Upper lobe of left lung (tissue), 6 donors: ENCODE measurements around the gene DOCK6. TPM values are rescaled to one million over a fixed set of nuclear protein-coding genes. Genes with fewer than 3 reads are reported as not detected.
A peak's percentile ranks its signal among the peaks of the same experiment; 100 is the strongest.

Experiments used
- ATAC-seq, 2 donors: fragments of 200-7000 bp; cut with Tn5 transposase; one replicate each; pipeline ENCODE4 v1.9.1; 2022; ENCODE audit warnings: mild to moderate bottlenecking in 2 of 2, moderate library complexity in 2 of 2; ENCODE audit not compliant: low FRiP score in 2 of 2
- DNase-seq, 2 donors: peaks; one replicate each; pipeline ENCODE4 v3.0.0-alpha.2; 2019 to 2020
- H3K27ac ChIP-seq, 4 donors: fragments of 200-600 bp; sonication (generic); one replicate each; pipeline ENCODE4 v1.5.1; 2016 to 2019
- H3K27me3 ChIP-seq, 4 donors: fragments of 200-600 bp; sonication (generic); one replicate each; pipeline ENCODE4 v1.5.1; 2017 to 2019
- H3K36me3 ChIP-seq, 4 donors: fragments of 200-600 bp; sonication (generic); one replicate each; pipeline ENCODE4 v1.5.1; 2016 to 2019
- H3K4me1 ChIP-seq, 4 donors: fragments of 200-600 bp; sonication (generic); one replicate each; pipeline ENCODE4 v1.5.1; 2018 to 2019
- H3K4me3 ChIP-seq, 4 donors: fragments of 200-600 bp; sonication (generic); one replicate each; pipeline ENCODE4 v1.5.1; 2017 to 2019; ENCODE audit warnings: mild to moderate bottlenecking in 2 of 4, moderate library complexity in 1 of 4
- H3K9me3 ChIP-seq, 4 donors: fragments of 200-600 bp; sonication (generic); one replicate each; pipeline ENCODE4 v1.5.1; 2018 to 2019
- EP300 ChIP-seq, 4 donors: sonication (generic); formaldehyde crosslinking; IDR thresholded peaks; one replicate each; pipeline ENCODE4 v1.5.1; 2017; ENCODE audit warnings: antibody characterized with exemption in 4 of 4, control low read depth in 2 of 4
- POLR2A ChIP-seq, 4 donors: fragments of 450-650 bp; IDR thresholded peaks; one replicate each; pipeline ENCODE4 v1.5.1; 2016 to 2017; ENCODE audit warnings: antibody characterized with exemption in 4 of 4, mild to moderate bottlenecking in 2 of 4
- POLR2AphosphoS5 ChIP-seq, 2 donors: sonication (generic); formaldehyde crosslinking; IDR thresholded peaks; one replicate each; pipeline ENCODE4 v1.5.1; 2017; ENCODE audit warnings: antibody characterized with exemption in 2 of 2
- WGBS, 2 donors: methylation state at CpG; one replicate each; pipeline ENCODE4 v1.1.5; 2017 to 2018; 5-methylcytosine and 5-hydroxymethylcytosine counted together
- total RNA-seq, 6 donors: library from RNA; depleted of rRNA in 4 of 6; stranded (reverse); fragments of >200 nt in 4 of 6; gene quantifications; one replicate each; pipeline versions ENCODE4 v1.1.0 to v1.2.1, GENCODE V29; 2016 to 2021
- TF ChIP-seq, protein P1 (sequence below), 6 experiments: fragments of 450-650 bp in 4 of 6; fragments of 200-600 bp in 2 of 6; sonication (generic) in 2 of 6; IDR thresholded peaks; one replicate each; pipeline ENCODE4 v1.5.1; 2016 to 2019; ENCODE audit warnings: antibody characterized with exemption in 6 of 6
- donor health status: DM: no; HTN: no; CAD: no; lungs with moderate emphysema.
- donor health status: DM: no; HTN: yes; CAD: no; lungs with severe emphysema.

DOCK6 gene
- total RNA-seq, 6 donors from 2014 or later = 34.5 to 203 (median 116) TPM

DNA sequence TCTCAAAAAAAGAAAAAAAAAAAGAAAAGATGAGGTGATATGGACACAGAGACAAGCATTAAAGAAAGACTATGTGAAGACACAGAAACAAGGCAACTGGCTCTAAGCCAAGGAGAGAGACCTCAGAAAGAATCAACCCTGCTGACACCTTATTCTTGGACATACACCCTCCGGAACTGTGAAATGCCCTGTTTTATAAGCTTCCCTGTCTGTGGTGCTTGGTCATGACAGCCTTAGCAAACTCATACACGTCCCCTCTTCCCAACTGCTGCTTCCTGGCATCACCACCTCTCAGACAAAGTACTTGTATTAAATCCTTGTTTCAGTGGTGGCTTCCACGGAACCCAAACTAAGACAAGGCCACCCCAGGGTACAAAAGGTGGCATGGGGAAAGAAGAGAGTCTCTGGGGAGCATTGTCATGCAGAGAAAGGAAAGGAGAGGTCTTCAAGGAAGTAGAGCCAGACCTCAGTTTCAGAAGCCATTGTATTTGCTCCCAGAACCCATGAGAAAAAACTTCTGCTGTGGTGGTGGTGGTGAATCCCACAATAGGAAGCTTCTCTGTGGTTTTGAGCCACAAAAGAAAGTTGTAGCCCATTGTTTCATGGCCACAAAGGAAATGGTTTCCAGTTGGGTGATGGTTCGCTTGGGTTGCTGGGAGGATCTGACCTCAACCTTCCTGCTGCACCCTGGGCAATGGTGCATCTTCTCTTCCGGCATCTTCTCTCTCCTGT lies 17.3 kb upstream of the DOCK6 start:
- Histone ChIP-seq H3K27me3 (no peaks in the 10 kb centered on the region), H3K9me3 (no peaks in the 10 kb centered on the region), H3K4me3 (no peak overlapping the region), H3K36me3 (no peaks in the 10 kb centered on the region), H3K27ac (peak overlapping the region in 2 of 4 donors; percentile 4 to 21), H3K4me1 (peaks cover 5 to 12% (median 8%) of the 10 kb centered on the region in 4 donors)
- ATAC-seq (no peak), DNase-seq (no peak)
- 47 to 67% methylated on average over 5 of the region's 5 CpGs for WGBS, 2 donors
- no peak for TF ChIP-seq POLR2AphosphoS5 (IDR thresholded peaks at IDR 0.05)

DNA sequence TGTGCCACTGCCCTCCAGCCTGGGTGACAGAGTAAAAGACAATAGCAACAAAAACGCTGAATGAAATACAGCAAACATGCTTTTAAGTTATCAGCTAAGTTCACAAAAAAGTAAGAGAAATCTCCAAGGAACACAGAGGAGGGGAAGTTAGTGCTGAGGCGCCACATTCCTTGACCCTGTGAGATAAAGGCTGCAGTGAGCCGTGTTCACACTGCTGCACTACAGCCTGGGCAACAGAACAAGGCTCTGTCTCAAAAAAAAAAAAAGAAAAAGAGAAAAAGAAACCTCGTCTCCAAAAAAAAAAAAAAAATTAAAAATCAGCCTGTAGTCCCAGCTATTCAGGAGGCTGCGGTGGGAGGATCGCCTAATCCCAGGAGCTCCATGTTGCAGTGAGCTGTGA lies 16.3 kb upstream of the DOCK6 start:
- no peak for DNase-seq
- Histone ChIP-seq H3K4me1 (peaks cover 5 to 12% (median 8%) of the 10 kb centered on the region in 4 donors), H3K9me3 (no peaks in the 10 kb centered on the region), H3K27me3 (no peaks in the 10 kb centered on the region), H3K27ac (no peak overlapping the region), H3K4me3 (no peak overlapping the region), H3K36me3 (no peaks in the 10 kb centered on the region)
- TF ChIP-seq EP300 (IDR thresholded peaks at IDR 0.05) = no peak
- TF ChIP-seq, protein P1, sequence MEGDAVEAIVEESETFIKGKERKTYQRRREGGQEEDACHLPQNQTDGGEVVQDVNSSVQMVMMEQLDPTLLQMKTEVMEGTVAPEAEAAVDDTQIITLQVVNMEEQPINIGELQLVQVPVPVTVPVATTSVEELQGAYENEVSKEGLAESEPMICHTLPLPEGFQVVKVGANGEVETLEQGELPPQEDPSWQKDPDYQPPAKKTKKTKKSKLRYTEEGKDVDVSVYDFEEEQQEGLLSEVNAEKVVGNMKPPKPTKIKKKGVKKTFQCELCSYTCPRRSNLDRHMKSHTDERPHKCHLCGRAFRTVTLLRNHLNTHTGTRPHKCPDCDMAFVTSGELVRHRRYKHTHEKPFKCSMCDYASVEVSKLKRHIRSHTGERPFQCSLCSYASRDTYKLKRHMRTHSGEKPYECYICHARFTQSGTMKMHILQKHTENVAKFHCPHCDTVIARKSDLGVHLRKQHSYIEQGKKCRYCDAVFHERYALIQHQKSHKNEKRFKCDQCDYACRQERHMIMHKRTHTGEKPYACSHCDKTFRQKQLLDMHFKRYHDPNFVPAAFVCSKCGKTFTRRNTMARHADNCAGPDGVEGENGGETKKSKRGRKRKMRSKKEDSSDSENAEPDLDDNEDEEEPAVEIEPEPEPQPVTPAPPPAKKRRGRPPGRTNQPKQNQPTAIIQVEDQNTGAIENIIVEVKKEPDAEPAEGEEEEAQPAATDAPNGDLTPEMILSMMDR (IDR thresholded peaks at IDR 0.05) = no peak
- WGBS, 2 donors = 45 to 51% methylated on average over 6 of the region's 6 CpGs
- ATAC-seq = no peak

DNA sequence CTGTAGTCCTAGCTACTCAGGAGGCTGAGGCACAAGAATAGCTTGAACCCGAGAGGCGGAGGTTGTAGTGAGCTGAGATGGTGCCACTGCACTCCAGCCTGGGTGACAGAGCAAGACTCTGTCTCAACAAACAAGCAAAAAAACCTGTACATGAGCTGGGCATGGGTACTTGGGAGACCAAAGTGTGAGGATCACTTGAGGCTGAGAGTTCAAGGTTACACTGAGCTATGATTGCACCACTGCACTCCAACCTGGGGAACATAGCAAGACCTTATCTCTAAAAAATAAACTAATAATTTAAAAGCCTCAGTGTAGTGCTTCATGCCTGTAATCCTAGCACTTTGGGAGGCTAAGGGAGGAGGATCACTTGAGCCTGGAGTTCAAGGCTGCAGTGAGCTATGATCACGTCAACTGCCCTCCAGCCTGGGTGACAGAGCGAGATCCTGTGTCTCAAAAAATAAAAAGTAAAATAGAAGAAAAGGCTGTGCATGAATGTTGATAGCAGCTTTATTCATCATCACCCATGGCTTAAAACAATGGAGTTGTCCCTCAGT lies 12.3 kb upstream of the DOCK6 start:
- DNase-seq (no peak), ATAC-seq (no peak)
- Histone ChIP-seq H3K4me1 (peaks cover under 1 to 10% (median 5%) of the 10 kb centered on the region in 4 donors), H3K36me3 (no peaks in the 10 kb centered on the region), H3K9me3 (no peaks in the 10 kb centered on the region), H3K4me3 (no peak overlapping the region), H3K27me3 (no peaks in the 10 kb centered on the region), H3K27ac (no peak overlapping the region)
- TF ChIP-seq POLR2AphosphoS5 (IDR thresholded peaks at IDR 0.05) = no peak
- TF ChIP-seq, protein P1 (IDR thresholded peaks at IDR 0.05) = no peak
- 72% methylated on average over 4 of the region's 4 CpGs for WGBS, 2 donors

DNA sequence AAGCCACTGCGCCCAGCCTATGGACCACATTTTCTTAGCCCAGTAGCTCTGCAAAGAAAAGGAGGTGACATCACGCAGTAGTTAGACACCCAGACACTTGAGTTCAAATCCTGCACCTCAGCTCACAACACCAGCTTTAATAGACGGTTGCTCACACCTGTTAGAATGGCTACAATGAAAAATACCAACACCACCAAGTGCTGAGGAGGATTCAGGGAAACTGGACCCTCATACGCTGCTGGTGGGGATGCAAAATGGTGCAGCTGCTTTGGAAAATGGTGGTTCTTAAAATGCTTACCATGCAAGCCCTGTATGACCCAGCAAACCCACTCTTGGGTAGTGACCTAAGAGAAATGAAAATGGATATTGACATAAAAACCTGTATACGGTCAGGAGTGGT lies 11.7 kb upstream of the DOCK6 start:
- H3K27me3 ChIP-seq = no peaks in the 10 kb centered on the region
- H3K27ac ChIP-seq = no peak overlapping the region
- DNase-seq (no peak), ATAC-seq (no peak)
- H3K36me3 ChIP-seq = no peaks in the 10 kb centered on the region
- no peaks in the 10 kb centered on the region for H3K9me3 ChIP-seq
- H3K4me3 ChIP-seq = no peak overlapping the region
- H3K4me1 ChIP-seq = peaks cover 0 to 8% (median 3%) of the 10 kb centered on the region in 4 donors
- WGBS, 2 donors = 77 to 84% methylated on average over 5 of the region's 5 CpGs
- TF ChIP-seq, protein P1 (IDR thresholded peaks at IDR 0.05) = no peak
- TF ChIP-seq EP300 (IDR thresholded peaks at IDR 0.05) (no peak), POLR2AphosphoS5 (IDR thresholded peaks at IDR 0.05) (no peak), POLR2A (IDR thresholded peaks at IDR 0.05) (no peak)

DNA sequence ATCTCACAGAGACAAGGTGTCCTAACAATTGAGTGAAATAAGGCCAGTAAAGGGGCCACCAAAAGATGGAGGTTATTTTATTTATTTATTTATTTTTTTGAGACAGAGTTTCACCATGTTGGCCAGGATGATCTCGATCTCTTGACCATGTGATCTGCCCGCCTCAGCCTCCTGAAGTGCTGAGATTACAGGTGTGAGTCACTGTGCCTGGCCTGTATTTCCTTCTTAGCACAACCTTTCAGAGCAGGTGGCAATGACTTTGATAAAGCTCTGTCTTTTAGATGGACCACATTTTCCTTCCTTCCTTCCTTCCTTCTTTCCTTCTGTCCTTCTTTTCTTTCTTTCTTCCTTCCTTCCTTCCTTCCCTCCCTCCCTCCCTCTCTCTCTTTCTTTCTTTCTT lies 11.0 kb upstream of the DOCK6 start:
- no peaks in the 10 kb centered on the region for H3K9me3 ChIP-seq
- H3K27me3 ChIP-seq = no peaks in the 10 kb centered on the region
- H3K4me1 ChIP-seq = peaks cover 5 to 11% (median 8%) of the 10 kb centered on the region in 4 donors
- TF ChIP-seq POLR2A (IDR thresholded peaks at IDR 0.05) = no peak
- TF ChIP-seq, protein P1 (IDR thresholded peaks at IDR 0.05) = no peak
- DNase-seq (no peak), ATAC-seq (no peak)
- WGBS, 2 donors = 57 to 69% methylated on average over 2 of the region's 2 CpGs
- no peak overlapping the region for H3K4me3 ChIP-seq
- no peak overlapping the region for H3K27ac ChIP-seq
- no peaks in the 10 kb centered on the region for H3K36me3 ChIP-seq
